ENCODE results near the gene MYRIP. TPM values are rescaled to one million over a fixed set of nuclear protein-coding genes. Genes with fewer than 3 reads are reported as not detected.
"Not testable (repeated sequence)": the region's sequence is repeated elsewhere in the genome, so short reads cannot be mapped to it uniquely, and the experiment has no call there.

The MYRIP gene
- total RNA-seq, 2 donors from 2014 or later: 4.2 to 7.1 TPM

- H3K36me3 ChIP-seq: no peaks in the 10 kb centered on the region
- H3K4me1 ChIP-seq: no peaks in the 10 kb centered on the region
- H3K9me3 ChIP-seq: no peaks in the 10 kb centered on the region
- DNase-seq (ENCODE audit: low spot score): no peak
- no peak overlapping the region for H3K27ac ChIP-seq
- H3K4me3 ChIP-seq: no peak overlapping the region
- TF ChIP-seq CTCF (IDR thresholded peaks at IDR 0.05): no peak
- H3K27me3 ChIP-seq: no peaks in the 10 kb centered on the region
These were observed 321.3 kb downstream of the MYRIP start for GRCh38 chr3:40130721-40131120.

DNA sequence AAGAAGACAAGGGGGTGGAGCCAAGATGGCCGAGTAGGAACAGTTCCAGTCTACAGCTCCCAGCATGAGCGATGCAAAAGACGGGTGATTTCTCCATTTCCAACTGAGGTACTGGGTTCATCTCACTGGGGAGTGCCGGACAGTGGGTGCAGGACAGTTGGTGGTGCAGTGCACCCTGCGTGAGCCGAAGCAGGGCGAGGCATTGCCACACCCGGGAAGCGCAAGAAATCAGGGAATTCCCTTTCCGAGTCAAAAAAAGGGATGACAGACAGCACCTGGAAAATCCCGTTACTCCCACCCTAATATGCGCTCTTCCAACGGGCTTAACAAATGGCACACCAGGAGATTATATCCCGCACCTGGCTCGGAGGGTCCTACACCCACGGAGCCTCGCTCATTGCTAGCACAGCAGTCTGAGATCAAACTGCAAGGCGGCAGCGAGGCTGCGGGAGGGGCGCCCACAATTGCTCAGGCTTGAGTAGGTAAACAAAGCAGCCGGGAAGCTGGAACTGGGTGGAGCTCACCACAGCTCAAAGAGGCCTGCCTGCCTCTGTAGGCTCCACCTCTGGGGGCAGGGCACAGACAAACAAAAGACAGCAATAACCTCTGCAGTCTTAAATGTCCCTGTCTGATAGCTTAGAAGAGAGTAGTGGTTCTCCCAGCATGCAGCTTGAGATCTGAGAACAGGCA, 324.6 kb downstream of the MYRIP start:
- not testable (repeated sequence) for H3K27ac ChIP-seq; DNase-seq (ENCODE audit: low spot score); H3K9me3 ChIP-seq; H3K4me3 ChIP-seq; H3K36me3 ChIP-seq; H3K27me3 ChIP-seq; H3K4me1 ChIP-seq

DNA sequence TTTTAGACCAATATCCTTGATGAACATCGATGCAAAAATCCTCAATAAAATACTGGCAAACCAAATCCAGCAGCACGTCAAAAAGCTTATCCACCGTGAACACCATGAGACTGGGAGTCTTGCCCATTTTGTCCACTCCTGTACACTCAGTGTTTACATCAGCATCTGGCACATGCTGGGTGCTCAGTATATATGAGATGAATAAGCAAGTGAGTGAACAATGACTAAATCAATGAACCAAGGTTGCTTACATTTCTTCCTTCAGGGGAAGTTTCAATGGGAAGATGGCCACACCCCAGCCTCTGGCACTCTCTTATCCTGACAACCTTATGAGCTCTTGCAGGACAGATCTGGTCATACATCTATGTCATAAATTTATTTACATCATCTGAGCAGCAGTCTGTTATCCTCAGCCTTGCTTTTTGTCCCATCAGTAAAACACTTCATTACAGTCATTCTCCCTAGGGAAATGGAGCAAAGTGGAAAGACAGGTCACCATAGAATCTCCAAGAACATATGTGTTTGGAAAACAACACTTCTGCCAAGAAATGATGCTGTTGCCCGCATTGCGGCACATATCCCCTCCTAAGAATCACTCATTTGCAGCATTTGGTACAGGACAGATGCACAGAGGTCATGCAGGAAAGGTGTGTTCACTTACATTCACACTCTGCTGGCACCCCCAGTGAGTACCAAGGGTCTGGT, 328.3 kb downstream of the MYRIP start:
- H3K36me3 ChIP-seq: no peaks in the 10 kb centered on the region
- no peak for TF ChIP-seq CTCF (IDR thresholded peaks at IDR 0.05)
- H3K4me1 ChIP-seq: no peaks in the 10 kb centered on the region
- H3K27me3 ChIP-seq: no peaks in the 10 kb centered on the region
- no peak overlapping the region for H3K27ac ChIP-seq
- H3K9me3 ChIP-seq: no peaks in the 10 kb centered on the region
- no peak overlapping the region for H3K4me3 ChIP-seq
- no peak for DNase-seq (ENCODE audit: low spot score)

- Histone ChIP-seq H3K36me3 (no peaks in the 10 kb centered on the region), H3K4me3 (no peak overlapping the region), H3K9me3 (no peaks in the 10 kb centered on the region), H3K27me3 (no peaks in the 10 kb centered on the region), H3K4me1 (no peaks in the 10 kb centered on the region), H3K27ac (no peak overlapping the region)
- DNase-seq (ENCODE audit: low spot score): no peak
- no peak for TF ChIP-seq CTCF (IDR thresholded peaks at IDR 0.05)
These were observed 334.1 kb downstream of the MYRIP start for GRCh38 chr3:40143283-40144090.

DNA sequence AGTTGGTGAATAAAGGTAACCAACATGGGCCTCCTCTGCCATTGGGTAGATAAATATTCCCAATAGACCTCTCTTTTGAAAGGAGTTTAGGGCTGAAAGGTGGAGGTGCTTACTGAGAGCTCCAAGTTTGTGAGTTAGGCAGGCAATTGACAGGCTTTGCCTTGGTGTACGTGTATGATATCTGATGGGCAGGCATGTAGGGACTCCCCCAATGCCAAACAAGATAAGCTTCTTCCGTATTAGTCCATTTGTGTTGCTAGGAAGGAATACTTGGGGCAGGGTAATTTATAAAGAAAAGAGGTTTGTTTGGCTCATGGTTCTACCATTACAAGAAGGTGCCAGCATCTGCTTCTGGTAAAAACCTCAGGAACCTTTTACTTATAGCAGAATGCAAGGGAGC, 339.4 kb downstream of the MYRIP start:
- Histone ChIP-seq H3K36me3 (no peaks in the 10 kb centered on the region), H3K27me3 (no peaks in the 10 kb centered on the region), H3K4me3 (no peak overlapping the region), H3K4me1 (no peaks in the 10 kb centered on the region), H3K9me3 (no peaks in the 10 kb centered on the region), H3K27ac (no peak overlapping the region)
- DNase-seq (ENCODE audit: low spot score): no peak
- TF ChIP-seq CTCF (IDR thresholded peaks at IDR 0.05): no peak

GRCh38 chr3:40152482-40153133, 343.2 kb downstream of the MYRIP start:
- Histone ChIP-seq H3K36me3 (no peaks in the 10 kb centered on the region), H3K27ac (no peak overlapping the region), H3K9me3 (no peaks in the 10 kb centered on the region), H3K4me1 (no peaks in the 10 kb centered on the region), H3K27me3 (no peaks in the 10 kb centered on the region), H3K4me3 (no peak overlapping the region)
- no peak for DNase-seq (ENCODE audit: low spot score)
- no peak for TF ChIP-seq CTCF (IDR thresholded peaks at IDR 0.05)

Measured in right atrium auricular region (tissue), 2 donors.